Natural killer cell (primary cell): Measurements from ENCODE around the gene CGNL1. TPM values are rescaled to one million over a fixed set of nuclear protein-coding genes. Genes with fewer than 3 reads are reported as not detected.

Experiments
- ATAC-seq, 3 donors: fragments of 150-1000 bp in 2 of 3; fragments of 200-7000 bp in 1 of 3; cut with Tn5 transposase; 1 replicate in 1 of 3; 2 replicates in 2 of 3; pipeline ENCODE4 v1.10.0; 2021; ENCODE audit warnings: mild to moderate bottlenecking in 2 of 3, moderate library complexity in 2 of 3
- DNase-seq, 2 donors: peaks; one replicate each; pipeline versions ENCODE4 v3.0.0 to v3.0.0-alpha.2; 2013 to 2021; ENCODE audit warnings: mixed read lengths in 1 of 2
- H3K27ac ChIP-seq: one replicate; pipeline ENCODE4 v1.5.1; 2013; ENCODE audit warnings: mild to moderate bottlenecking, low read length
- H3K27me3 ChIP-seq: one replicate; pipeline ENCODE4 v1.6.1; 2013; ENCODE audit warnings: low read length; ENCODE audit not compliant: control insufficient read depth, insufficient read depth
- H3K36me3 ChIP-seq: one replicate; pipeline ENCODE4 v1.6.1; 2013; ENCODE audit warnings: low read length; ENCODE audit not compliant: control insufficient read depth, insufficient read depth
- H3K4me1 ChIP-seq: one replicate; pipeline ENCODE4 v1.6.1; 2013; ENCODE audit warnings: low read length; ENCODE audit not compliant: control insufficient read depth, insufficient read depth
- H3K4me3 ChIP-seq: one replicate; pipeline ENCODE4 v1.5.1; 2013; ENCODE audit warnings: low read length
- H3K9me3 ChIP-seq: one replicate; pipeline ENCODE4 v1.6.1; 2013; ENCODE audit warnings: low read length; ENCODE audit not compliant: control insufficient read depth, insufficient read depth
- H3K27ac Mint-ChIP-seq, 2 donors: one replicate each; pipeline ENCODE4 v1.8.0; 2022; ENCODE audit warnings: mild to moderate bottlenecking in 2 of 2, mixed read lengths in 2 of 2, moderate library complexity in 1 of 2
- H3K27me3 Mint-ChIP-seq, 2 donors: one replicate each; pipeline ENCODE4 v1.8.0; 2022; ENCODE audit warnings: low read depth in 2 of 2, mixed read lengths in 2 of 2
- H3K36me3 Mint-ChIP-seq: one replicate; pipeline ENCODE4 v1.8.0; 2022; ENCODE audit warnings: mixed read lengths
- H3K4me1 Mint-ChIP-seq, 2 donors: one replicate each; pipeline ENCODE4 v1.8.0; 2022; ENCODE audit warnings: mixed read lengths in 2 of 2
- H3K4me3 Mint-ChIP-seq: one replicate; pipeline ENCODE4 v1.8.0; 2022; ENCODE audit warnings: mild to moderate bottlenecking, moderate library complexity, mixed read lengths
- H3K9me3 Mint-ChIP-seq, 2 donors: one replicate each; pipeline ENCODE4 v1.8.0; 2022; ENCODE audit warnings: mixed read lengths in 2 of 2
- WGBS: methylation state at CpG from one replicate; pipeline ENCODE4 v1.1.7; 2013; ENCODE audit warnings: missing lambda C conversion rate; ENCODE audit not compliant: insufficient coverage; 5-methylcytosine and 5-hydroxymethylcytosine counted together
- intact Hi-C: fragments of 100-400 bp; cut with micrococcal nuclease; formaldehyde crosslinking; loops from one replicate; pipeline ENCODE4 v1.14.2; 2022
- total RNA-seq, 4 donors: library from RNA; stranded (reverse); fragments of 120-200 nt in 1 of 4; gene quantifications; one replicate each; pipeline versions ENCODE4 v1.2.3 to v1.2.4, GENCODE V29; 2013 to 2022
- TF ChIP-seq, protein P1 (sequence below): fragments of 200-600 bp; IDR thresholded peaks from one replicate; pipeline ENCODE4 v1.8.0; 2022; ENCODE audit warnings: antibody characterized with exemption

CGNL1 gene
- total RNA-seq, 3 donors from 2014 or later (not counting 1 experiment from before 2014, with no cell fraction given) = not detected

DNA sequence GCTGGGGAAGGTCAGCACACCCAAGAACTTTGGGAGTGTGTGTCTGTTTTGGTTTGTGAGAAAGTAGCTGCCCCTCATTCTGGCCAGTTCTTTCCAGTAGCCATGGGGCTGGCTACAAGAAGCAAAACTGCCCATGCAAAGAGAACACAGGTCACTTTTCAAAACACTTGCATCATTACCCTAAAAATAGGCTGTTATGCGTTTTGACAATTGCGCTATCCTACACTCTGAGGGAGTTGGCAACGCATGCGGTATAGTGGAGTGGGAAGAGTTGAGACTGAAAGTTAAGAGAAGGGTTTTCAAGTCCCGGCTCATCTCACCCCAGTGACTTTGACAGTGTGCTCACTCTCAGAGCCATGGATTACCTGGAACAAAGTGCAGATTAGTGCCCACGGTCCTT lies 173.6 kb downstream of the CGNL1 start:
- Mint-ChIP-seq H3K9me3 (no peaks in the 10 kb centered on the region), H3K36me3 (no peaks in the 10 kb centered on the region), H3K27me3 (peaks cover 4% of the 10 kb centered on the region in 2 donors), H3K4me1 (no peaks in the 10 kb centered on the region), H3K27ac (no peak overlapping the region), H3K4me3 (no peak overlapping the region)
- TF ChIP-seq, protein P1, sequence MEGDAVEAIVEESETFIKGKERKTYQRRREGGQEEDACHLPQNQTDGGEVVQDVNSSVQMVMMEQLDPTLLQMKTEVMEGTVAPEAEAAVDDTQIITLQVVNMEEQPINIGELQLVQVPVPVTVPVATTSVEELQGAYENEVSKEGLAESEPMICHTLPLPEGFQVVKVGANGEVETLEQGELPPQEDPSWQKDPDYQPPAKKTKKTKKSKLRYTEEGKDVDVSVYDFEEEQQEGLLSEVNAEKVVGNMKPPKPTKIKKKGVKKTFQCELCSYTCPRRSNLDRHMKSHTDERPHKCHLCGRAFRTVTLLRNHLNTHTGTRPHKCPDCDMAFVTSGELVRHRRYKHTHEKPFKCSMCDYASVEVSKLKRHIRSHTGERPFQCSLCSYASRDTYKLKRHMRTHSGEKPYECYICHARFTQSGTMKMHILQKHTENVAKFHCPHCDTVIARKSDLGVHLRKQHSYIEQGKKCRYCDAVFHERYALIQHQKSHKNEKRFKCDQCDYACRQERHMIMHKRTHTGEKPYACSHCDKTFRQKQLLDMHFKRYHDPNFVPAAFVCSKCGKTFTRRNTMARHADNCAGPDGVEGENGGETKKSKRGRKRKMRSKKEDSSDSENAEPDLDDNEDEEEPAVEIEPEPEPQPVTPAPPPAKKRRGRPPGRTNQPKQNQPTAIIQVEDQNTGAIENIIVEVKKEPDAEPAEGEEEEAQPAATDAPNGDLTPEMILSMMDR = no peak
- H3K27ac ChIP-seq = no peak overlapping the region
- DNase-seq (no peak), ATAC-seq (no peak)
- no peaks in the 10 kb centered on the region for H3K9me3 ChIP-seq
- H3K4me3 ChIP-seq = no peak overlapping the region
- no peaks in the 10 kb centered on the region for H3K36me3 ChIP-seq
- intact Hi-C loops = no loop called here
- 82% methylated on average over 6 of the region's 6 CpGs for WGBS
- H3K27me3 ChIP-seq = no peaks in the 10 kb centered on the region
- H3K4me1 ChIP-seq = no peaks in the 10 kb centered on the region

DNA sequence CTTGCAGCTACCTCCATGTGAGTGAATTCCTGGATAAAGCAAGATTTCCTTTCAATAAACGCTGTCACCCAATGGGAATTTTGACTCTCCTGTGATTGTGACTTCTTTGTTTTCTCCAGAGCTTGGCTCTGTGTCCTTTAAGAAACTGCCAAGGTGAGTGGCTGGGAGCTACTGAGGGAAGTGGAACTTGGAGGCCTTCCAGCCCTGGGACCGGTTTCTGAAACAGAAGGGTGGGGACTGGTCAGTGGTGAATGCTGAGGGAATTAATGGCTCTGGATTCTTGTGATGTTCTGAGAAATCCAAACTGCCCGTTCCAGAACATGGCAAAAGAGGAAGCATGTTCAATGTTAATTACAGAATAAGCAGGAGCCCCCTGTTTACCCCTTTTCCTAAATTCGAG lies 174.3 kb downstream of the CGNL1 start:
- ATAC-seq = no peak
- no peak for DNase-seq
- no peaks in the 10 kb centered on the region for H3K36me3 ChIP-seq
- Mint-ChIP-seq H3K27ac (no peak overlapping the region), H3K36me3 (no peaks in the 10 kb centered on the region), H3K27me3 (peaks cover 4 to 7% of the 10 kb centered on the region in 2 donors), H3K9me3 (no peaks in the 10 kb centered on the region), H3K4me3 (no peak overlapping the region), H3K4me1 (no peaks in the 10 kb centered on the region)
- WGBS = 72% methylated on average over 4 of the region's 4 CpGs
- TF ChIP-seq, protein P1 = no peak
- H3K4me1 ChIP-seq = no peaks in the 10 kb centered on the region
- H3K27me3 ChIP-seq = no peaks in the 10 kb centered on the region
- H3K4me3 ChIP-seq = no peak overlapping the region
- H3K27ac ChIP-seq = no peak overlapping the region
- H3K9me3 ChIP-seq = no peaks in the 10 kb centered on the region
- intact Hi-C loops = no loop called here

DNA sequence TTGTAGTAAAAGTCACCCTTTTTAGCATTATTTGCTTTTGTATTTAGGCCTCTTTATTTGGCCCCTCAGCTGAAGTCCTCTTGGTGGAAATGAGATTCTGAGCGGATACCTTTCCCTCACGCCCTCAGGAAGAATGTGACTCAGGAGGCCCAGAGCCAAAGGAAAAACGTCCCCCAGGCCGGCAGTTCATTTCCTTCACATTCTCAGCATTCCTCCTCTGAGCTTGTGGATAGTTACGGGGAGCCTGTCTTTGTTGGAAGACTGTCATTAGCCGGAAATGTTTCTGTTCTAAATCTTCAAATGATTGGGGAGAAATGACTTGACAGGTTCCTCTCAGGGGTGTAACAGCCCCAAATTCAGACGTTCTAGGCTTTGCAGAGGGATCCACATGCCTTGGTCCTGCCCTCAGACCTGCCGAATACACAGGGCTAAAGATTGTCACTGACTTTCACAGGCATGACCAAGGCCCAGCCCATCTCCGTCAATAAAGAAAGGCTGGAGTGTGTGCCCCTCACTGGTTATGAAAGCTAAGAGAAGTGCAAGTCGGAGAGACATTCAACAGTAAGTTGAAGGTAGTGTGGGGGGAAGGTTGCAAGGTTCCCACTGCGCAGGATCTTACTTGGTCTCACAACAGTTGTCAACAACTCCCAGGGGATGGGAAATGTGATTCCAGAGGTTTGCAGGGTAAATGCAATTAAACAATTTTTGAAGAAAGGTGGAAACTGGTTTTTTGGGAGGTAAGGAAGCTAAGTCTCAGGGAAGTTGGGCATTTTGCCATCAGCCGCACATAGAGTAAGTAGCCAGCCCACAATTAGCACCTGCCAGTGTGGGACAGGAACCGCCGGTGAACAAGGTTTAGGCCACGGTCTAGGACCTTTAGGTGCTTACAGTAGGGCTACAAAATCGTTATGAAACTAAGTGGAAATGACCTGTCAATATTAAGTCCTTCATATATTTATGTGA lies 175.7 kb downstream of the CGNL1 start:
- Mint-ChIP-seq H3K36me3 (no peaks in the 10 kb centered on the region), H3K27me3 (peaks cover 4 to 7% of the 10 kb centered on the region in 2 donors), H3K4me3 (no peak overlapping the region), H3K4me1 (no peaks in the 10 kb centered on the region), H3K9me3 (no peaks in the 10 kb centered on the region), H3K27ac (no peak overlapping the region)
- Histone ChIP-seq H3K27ac (no peak overlapping the region), H3K4me3 (no peak overlapping the region), H3K4me1 (no peaks in the 10 kb centered on the region), H3K9me3 (no peaks in the 10 kb centered on the region), H3K36me3 (no peaks in the 10 kb centered on the region), H3K27me3 (no peaks in the 10 kb centered on the region)
- TF ChIP-seq, protein P1 = no peak
- WGBS = 80% methylated on average over 16 of the region's 16 CpGs
- intact Hi-C loops = no loop called here
- ATAC-seq (no peak), DNase-seq (no peak)
